ENCODE results near the gene CLEC14A.

CLEC14A gene

DNA sequence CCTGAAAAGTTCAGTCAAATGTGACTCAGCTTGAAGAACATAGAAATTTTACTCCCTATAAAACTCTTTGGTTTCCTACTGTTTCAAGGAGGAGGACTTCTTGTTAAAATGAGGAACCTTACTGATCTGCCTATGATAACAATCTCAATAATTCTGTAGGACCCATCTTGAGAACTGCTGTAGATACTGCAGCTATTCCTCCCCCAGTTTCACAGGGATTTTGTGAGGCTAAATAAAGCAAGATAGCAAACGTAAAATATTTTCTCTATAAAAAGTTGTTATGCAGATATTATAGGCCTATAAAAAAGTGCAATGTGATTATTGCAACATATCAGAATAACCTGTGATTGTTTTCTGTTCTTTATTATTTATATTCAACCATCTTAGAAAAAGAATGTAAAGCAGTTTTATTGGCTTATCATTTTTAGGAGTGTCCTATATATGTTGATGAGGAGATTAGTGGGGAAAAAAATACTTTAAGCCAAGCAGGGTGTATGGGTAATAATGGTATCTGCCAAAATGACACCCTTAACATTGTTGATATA, 12.1 kb downstream of the CLEC14A start:
- no peak for DNase-seq

- DNase-seq: no peak
Measured at GRCh38 chr14:38238878-38239277, 17.0 kb downstream of the CLEC14A start.

- DNase-seq: no peak
Measured at GRCh38 chr14:38238332-38238731, 17.6 kb downstream of the CLEC14A start.

DNA sequence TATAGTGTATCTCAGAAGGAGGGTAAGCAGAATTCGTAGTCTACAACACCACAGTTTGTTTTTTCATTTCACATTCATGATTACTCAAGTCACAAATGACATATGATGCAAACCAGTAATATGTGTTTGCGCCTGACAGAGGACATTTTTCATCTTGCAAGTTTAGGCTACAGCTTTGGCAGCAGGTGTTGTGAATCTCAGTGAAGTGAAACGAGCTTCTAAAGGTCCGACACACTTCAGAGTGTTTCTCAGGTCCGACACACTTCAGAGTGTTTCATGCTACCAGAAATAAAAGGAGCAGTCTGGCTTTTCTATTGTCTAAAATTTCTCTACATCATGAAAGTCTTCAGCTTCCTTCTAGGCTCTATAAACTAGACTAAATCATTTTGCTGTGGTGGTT, 22.7 kb downstream of the CLEC14A start:
- no peak for DNase-seq

DNA sequence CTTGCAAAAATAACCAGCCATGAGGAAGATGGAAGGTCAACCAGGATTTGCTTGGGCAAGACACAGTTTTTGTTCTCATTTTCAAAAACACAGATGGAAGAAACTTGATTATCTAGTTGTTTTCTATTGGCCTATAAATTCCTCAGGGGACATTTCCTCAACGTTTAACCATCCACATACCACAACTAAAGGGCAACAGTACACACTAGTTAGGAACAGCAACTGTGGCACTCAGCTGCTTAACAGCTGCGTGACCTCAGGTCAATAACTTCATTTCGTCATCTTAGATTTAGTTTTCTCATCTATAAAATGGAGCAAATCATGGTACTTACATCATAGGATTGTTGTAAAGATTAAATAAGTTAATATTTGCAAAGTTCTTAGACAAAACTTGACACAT, 29.5 kb downstream of the CLEC14A start:
- DNase-seq: no peak

DNA sequence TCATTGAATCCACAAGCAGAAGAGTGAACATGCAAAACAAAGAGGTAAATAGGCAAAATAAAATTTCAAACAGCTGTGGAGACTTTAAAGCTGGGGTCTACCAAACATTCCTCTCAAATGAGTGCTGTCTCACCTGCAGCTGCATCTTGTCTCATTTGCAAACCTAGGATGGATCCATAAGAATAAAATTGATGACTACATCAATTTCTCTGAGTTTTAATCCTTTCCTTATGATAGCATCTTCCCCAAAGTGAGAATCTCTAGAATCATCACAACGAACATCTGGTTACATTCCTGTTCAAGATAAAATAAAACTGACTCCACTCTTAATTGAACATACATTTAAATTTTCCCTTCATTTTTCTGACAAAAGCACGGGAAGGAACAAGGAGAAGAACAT, 29.9 kb downstream of the CLEC14A start:
- DNase-seq: no peak

DNA sequence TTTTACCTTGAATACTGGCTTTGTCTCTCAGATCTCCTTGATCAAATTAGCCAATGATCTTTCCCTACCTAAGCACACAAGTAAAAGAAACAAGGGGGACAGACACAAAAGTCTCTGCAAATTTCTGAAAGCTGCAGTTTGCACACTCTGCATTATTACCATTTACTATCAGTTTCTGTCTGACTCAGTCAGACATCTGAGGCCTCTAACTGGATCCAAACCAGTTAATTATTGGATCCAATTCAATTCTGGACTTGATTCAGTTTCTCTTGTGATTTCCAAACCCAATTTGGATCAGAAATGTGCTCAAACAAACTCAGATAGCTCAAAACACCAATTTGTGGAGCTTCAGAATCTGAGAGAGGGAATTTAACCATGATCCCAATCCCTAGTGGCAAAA, 31.6 kb downstream of the CLEC14A start:
- DNase-seq: no peak

GRCh38 chr14:38221077-38221476, 34.8 kb downstream of the CLEC14A start:
- no peak for DNase-seq

DNA sequence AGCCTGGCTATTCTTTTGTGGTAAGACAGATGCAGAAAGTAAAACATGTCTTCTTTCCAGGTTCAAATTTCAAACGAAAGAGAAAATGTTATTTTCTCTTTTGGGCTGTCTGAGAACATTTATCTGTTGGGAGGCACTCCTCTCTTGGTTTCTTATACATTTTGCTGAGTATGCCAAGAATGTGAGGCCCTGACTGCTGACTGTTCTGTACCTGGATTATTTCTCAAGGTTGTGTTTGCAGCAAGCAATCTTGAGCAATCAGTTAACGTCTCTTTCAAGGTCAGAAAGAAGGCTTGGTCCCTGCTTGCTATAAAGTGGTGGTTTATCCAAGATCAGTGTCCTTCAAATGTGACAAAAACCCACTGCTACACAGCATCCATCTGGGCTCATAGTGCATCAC, 38.3 kb downstream of the CLEC14A start:
- no peak for DNase-seq

GRCh38 chr14:38213001-38213400, 42.9 kb downstream of the CLEC14A start:
- DNase-seq: no peak

DNA sequence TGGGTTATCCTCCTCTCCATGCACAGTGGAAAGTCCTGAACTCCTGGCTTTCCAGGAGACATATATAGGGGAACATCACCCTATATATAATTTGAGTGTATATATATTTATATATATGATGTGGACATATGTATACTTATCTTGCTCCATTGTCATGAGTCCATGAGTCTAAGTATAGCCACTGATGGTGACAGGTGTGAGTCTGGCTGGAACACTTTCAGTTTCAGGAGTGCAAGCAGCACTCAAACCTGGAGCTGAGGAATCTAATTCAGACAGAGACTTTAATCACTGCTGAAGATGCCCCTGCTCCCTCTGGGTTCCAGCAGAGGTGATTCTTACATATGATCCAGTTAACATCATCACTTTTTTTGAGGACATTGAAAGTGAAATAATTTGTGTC, 43.8 kb downstream of the CLEC14A start:
- DNase-seq: no peak

GRCh38 chr14:38211255-38211735, 44.6 kb downstream of the CLEC14A start:
- DNase-seq: no peak

DNA sequence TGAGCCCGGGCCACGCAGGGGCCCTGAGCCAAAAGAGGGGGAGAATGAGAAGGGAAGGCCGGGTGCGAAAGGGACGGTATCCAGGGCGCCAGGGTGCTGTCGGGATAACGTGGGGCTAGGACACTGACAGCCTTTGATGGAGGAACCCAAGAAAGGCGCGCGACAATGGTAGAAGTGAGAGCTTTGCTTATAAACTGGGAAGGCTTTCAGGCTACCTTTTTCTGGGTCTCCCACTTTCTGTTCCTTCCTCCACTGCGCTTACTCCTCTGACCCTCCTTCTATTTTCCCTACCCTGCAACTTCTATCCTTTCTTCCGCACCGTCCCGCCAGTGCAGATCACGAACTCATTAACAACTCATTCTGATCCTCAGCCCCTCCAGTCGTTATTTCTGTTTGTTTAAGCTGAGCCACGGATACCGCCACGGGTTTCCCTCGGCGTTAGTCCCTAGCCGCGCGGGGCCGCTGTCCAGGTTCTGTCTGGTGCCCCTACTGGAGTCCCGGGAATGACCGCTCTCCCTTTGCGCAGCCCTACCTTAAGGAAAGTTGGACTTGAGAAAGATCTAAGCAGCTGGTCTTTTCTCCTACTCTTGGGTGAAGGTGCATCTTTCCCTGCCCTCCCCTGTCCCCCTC, 45.2 kb downstream of the CLEC14A start:
- no peak for DNase-seq

DNA sequence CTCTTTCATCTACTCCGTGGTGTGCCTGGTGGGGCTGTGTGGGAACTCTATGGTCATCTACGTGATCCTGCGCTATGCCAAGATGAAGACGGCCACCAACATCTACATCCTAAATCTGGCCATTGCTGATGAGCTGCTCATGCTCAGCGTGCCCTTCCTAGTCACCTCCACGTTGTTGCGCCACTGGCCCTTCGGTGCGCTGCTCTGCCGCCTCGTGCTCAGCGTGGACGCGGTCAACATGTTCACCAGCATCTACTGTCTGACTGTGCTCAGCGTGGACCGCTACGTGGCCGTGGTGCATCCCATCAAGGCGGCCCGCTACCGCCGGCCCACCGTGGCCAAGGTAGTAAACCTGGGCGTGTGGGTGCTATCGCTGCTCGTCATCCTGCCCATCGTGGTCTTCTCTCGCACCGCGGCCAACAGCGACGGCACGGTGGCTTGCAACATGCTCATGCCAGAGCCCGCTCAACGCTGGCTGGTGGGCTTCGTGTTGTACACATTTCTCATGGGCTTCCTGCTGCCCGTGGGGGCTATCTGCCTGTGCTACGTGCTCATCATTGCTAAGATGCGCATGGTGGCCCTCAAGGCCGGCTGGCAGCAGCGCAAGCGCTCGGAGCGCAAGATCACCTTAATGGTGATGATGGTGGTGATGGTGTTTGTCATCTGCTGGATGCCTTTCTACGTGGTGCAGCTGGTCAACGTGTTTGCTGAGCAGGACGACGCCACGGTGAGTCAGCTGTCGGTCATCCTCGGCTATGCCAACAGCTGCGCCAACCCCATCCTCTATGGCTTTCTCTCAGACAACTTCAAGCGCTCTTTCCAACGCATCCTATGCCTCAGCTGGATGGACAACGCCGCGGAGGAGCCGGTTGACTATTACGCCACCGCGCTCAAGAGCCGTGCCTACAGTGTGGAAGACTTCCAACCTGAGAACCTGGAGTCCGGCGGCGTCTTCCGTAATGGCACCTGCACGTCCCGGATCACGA, 46.0 kb downstream of the CLEC14A start:
- no peak for DNase-seq

- no peak for DNase-seq
Measured at GRCh38 chr14:38208618-38209562, 47.0 kb downstream of the CLEC14A start.

- no peak for DNase-seq
Measured at GRCh38 chr14:38207736-38208617, 47.9 kb downstream of the CLEC14A start, which contains the start of gene SSTR1. TSS of gene SSTR1 (plus strand) at chr14:38207904. CDS start at chr14:38209390, 1,486 bp downstream.

DNA sequence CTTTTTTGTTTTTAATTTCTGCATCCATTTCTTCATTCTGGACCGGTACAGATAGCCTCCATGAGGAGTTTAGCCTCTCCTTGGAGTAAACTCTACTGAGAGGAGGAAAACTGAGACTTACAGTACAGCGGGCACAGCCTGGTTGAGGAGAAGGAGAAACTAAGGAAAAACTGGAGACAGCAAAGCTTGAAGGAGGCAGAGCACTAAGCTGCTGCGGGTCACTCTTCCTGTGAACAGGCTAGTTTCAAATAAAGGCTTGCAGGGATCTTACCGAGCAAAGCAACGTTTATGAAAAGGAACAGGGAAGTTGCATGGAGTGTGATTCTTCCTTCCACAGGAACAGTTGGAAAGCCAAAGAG, 48.5 kb downstream of the CLEC14A start:
- no peak for DNase-seq

GRCh38 chr14:38206689-38207376, 49.1 kb downstream of the CLEC14A start:
- no peak for DNase-seq

- DNase-seq: no peak
Measured at GRCh38 chr14:38205949-38206665, 49.8 kb downstream of the CLEC14A start.

GRCh38 chr14:38205119-38205813, 50.6 kb downstream of the CLEC14A start:
- DNase-seq: no peak

Data from bone marrow (tissue), 2 donors.